Measurements from ENCODE around the gene CD2.

The CD2 gene

DNA sequence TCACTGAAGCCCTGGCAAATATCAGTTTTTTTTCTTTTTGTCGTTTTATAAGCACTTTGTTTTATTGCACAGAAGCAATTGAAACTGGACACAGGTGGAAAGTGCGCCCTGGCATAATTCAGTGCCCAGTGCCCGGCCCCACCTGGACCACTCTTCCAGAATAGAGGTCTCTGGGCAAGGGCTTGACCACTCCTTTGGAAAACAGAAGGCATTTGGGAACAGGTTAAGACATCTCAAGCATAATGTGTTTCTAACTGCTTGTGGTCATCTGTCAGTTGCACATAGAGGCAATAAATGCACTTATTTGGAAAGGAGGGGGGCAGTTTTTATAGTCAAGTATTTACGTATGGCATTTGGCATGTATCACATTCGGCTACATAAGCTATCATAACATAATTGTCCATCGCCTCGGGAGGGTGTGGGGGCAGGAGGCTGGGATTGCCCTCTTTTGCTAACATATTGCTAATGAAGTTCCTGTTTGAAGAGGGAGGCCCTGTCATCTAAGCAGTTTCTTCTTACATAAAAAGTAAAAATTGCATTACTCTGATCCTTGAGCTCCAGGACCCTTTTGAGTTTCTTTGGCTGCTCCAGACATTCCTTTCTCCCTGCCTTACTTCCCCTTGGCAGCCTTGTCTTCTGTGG is 14.7 kb upstream of the CD2 start:
- H3K4me3 ChIP-seq (ENCODE audit: low read depth, low read length): no peak overlapping the region
- TF ChIP-seq, protein P1, sequence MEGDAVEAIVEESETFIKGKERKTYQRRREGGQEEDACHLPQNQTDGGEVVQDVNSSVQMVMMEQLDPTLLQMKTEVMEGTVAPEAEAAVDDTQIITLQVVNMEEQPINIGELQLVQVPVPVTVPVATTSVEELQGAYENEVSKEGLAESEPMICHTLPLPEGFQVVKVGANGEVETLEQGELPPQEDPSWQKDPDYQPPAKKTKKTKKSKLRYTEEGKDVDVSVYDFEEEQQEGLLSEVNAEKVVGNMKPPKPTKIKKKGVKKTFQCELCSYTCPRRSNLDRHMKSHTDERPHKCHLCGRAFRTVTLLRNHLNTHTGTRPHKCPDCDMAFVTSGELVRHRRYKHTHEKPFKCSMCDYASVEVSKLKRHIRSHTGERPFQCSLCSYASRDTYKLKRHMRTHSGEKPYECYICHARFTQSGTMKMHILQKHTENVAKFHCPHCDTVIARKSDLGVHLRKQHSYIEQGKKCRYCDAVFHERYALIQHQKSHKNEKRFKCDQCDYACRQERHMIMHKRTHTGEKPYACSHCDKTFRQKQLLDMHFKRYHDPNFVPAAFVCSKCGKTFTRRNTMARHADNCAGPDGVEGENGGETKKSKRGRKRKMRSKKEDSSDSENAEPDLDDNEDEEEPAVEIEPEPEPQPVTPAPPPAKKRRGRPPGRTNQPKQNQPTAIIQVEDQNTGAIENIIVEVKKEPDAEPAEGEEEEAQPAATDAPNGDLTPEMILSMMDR (IDR thresholded peaks at IDR 0.05; ENCODE audit: low read depth, low read length): no peak

DNA sequence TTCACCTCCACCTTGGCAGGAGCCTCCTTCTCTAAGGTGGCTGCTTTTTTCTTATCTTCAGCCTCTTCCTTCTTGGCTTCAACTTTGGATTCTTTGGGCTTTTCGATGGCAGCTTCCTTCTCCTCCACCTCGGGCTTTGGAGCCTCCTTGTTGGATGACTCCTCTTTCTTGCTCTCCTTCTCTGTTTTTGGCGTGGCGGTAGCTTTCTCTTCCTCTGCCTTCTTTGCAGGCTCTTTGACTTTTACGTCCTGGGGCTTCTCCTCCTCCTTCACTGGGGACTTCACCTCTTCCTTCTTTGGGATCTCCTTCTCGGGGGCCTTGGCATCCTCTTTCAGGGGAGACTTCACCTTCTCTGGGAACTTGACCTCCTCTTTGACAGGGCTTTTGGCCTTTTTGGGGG is 13.9 kb upstream of the CD2 start:
- TF ChIP-seq, protein P1 (IDR thresholded peaks at IDR 0.05; ENCODE audit: low read depth, low read length): no peak
- no peak overlapping the region for H3K4me3 ChIP-seq (ENCODE audit: low read depth, low read length)

DNA sequence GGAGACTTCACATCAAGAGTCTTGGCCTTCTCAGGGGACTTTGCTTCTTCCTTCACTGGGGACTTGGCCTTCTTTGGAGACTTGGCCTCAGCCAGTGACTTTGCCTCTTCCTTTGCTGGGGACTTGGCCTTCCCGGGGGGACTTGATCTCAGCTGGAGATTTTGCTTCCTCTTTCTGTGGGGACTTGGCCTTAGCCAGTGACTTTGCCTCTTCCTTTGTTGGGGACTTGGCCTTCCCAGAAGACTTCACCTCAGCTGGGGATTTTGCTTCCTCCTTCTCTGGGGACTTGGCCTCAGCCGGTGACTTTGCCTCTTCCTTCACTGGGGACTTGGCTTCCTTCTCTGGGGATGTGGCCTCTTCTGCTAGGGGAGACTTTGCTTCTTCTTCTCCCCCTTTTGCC is 13.5 kb upstream of the CD2 start:
- TF ChIP-seq, protein P1 (IDR thresholded peaks at IDR 0.05; ENCODE audit: low read depth, low read length): no peak
- H3K4me3 ChIP-seq (ENCODE audit: low read depth, low read length): no peak overlapping the region

DNA sequence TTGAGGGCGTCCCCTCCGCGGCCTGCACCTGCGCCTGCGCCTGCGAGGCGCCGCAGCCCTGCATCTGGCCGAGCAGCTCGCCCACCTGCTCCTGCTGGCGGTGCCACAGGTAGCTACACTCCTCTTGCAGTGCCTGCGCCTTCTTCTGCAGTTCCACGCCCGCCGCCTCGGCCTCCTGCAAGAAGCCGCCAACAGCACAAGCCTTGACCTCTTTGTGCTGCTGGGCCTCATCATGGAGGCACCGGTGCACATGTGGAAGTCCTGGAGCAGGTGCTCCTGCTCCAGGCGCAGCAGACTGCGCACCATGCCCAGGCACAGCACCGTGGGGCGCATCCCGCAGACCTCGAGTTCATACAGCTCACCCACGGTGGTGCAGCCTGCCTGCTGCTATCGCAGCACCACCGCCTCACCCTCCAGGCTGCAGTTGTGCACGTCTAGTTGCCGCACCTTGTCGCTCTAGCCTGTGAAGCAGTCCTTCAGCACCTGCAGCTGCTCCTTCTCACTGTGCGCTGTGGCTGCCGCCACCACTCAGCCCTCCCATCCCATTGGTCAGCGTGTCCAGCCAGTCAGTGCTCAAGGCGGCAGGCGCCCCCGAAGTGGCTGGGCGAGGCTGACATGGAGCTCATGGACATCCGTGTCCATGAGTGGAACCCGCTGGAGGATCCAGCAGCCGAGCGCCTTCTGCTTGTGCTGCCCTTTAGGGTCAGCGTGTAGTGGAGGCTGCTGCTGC is 12.2 kb upstream of the CD2 start:
- TF ChIP-seq, protein P1 (IDR thresholded peaks at IDR 0.05; ENCODE audit: low read depth, low read length): no peak
- H3K4me3 ChIP-seq (ENCODE audit: low read depth, low read length): no peak overlapping the region

DNA sequence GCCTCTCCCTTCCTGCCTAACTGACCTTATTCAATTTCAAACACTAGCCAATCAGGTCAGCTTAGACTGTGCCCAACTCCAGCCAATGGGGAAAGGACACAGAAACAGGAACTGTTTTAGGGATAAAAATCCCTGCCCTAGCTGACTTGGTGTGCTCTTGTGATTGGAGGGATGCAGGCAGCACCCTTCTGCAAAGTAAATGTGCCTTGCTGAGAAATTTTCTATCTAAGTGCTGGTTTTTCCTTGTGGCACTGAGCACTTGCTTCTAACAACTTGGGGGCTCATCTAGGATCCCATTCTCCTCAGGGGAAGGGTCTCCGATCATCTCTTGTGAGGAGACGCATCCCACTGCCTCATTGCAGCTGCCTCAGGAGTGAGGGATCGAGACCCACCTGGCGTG is 10.7 kb upstream of the CD2 start:
- TF ChIP-seq, protein P1 (IDR thresholded peaks at IDR 0.05; ENCODE audit: low read depth, low read length): no peak
- no peak overlapping the region for H3K4me3 ChIP-seq (ENCODE audit: low read depth, low read length)

DNA sequence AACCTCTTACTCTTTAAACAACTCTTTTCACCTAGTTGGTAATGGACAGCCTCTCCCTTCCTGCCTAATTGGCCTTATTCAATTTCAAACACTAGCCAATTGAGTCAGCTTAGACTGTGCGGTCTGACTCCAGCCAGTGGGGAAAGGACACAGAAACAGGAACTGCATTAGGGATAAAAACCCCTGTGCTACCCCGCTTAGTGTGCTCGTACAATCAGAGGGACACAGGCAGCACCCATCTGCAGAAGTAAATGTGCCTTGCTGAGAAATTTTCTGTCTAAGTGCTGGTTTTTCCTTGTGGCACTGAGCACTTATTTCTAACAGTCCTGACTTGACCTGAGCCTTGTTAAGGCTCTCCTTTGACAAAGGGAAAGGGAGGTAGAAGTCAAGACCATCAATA is 6.0 kb upstream of the CD2 start:
- TF ChIP-seq, protein P1 (IDR thresholded peaks at IDR 0.05; ENCODE audit: low read depth, low read length): no peak
- no peak overlapping the region for H3K4me3 ChIP-seq (ENCODE audit: low read depth, low read length)

DNA sequence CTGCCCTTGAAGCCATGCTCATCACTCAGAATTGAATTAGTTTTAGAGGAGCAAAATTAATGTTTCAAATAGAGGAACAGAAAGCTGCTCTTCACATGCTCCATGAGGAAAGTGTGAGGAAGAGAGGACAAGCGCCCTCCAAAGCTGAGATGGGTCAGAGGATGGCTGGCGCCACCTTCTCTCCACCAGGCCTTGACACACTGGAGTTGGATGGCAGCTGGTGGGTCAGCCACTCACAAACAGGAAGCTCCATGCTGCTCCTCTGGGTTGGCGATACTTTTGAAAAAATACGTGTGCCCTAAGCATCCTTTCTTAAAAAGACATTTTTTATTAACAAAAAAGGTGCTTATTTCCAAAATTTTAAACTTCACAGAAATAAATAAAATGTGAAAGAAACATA is 3.1 kb upstream of the CD2 start:
- no peak overlapping the region for H3K4me3 ChIP-seq (ENCODE audit: low read depth, low read length)
- TF ChIP-seq, protein P1 (IDR thresholded peaks at IDR 0.05; ENCODE audit: low read depth, low read length): no peak
